AG04449 (cell line): Measurements from ENCODE around the gene CDK17.

ENCODE experiments used
- CTCF ChIA-PET: fragments of 350-600 bp; formaldehyde crosslinking; extraction: SDS; loops from one replicate; lab custom pipeline; 2021; ENCODE audit warnings: antibody characterized with exemption; lab: Yijun Ruan, JAX
- POLR2A ChIA-PET: fragments of 400-600, 350-600 bp; formaldehyde crosslinking; extraction: SDS; loops from one replicate; lab custom pipeline; 2020; ENCODE audit warnings: antibody characterized with exemption, inconsistent platforms; lab: Yijun Ruan, JAX
- DNase-seq: peaks from one replicate; pipeline ENCODE4 v3.0.0-alpha.2; 2010; ENCODE audit warnings: low read depth, low spot score
- H3K4me3 ChIP-seq: 2 replicates; pipeline ENCODE4 v1.5.1; 2011; ENCODE audit warnings: low read depth, mild to moderate bottlenecking, control low read depth, low read length
- TF ChIP-seq, protein P1 (sequence below): IDR thresholded peaks from one replicate; pipeline ENCODE4 v1.5.1; 2011; ENCODE audit warnings: mild to moderate bottlenecking, moderate library complexity, low read length, control low read depth, inconsistent platforms; ENCODE audit not compliant: insufficient read depth; ENCODE audit errors: missing control alignments

The CDK17 gene

DNA sequence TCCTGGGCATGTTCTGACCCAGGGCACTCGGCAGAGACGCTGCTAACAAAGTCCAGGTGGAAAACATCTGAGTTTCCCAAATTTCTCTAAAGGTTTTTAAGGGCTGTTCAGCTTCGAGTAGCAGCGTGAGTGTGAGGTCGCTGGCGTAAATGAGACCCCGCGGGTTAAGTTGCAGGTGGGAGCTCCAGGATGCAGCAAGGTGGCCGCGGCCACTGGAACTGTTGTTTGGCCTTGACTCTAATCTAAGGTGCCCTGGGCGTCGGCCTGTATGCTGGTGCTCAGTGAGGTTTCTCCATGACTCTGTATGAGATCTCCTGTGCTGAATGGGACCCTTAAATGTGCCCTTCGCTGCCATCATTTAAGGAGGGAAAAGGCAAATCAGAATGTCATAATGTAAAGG, 155.4 kb downstream of the CDK17 start:
- POLR2A ChIA-PET = no interaction called here
- no peak overlapping the region for H3K4me3 ChIP-seq
- TF ChIP-seq, protein P1, sequence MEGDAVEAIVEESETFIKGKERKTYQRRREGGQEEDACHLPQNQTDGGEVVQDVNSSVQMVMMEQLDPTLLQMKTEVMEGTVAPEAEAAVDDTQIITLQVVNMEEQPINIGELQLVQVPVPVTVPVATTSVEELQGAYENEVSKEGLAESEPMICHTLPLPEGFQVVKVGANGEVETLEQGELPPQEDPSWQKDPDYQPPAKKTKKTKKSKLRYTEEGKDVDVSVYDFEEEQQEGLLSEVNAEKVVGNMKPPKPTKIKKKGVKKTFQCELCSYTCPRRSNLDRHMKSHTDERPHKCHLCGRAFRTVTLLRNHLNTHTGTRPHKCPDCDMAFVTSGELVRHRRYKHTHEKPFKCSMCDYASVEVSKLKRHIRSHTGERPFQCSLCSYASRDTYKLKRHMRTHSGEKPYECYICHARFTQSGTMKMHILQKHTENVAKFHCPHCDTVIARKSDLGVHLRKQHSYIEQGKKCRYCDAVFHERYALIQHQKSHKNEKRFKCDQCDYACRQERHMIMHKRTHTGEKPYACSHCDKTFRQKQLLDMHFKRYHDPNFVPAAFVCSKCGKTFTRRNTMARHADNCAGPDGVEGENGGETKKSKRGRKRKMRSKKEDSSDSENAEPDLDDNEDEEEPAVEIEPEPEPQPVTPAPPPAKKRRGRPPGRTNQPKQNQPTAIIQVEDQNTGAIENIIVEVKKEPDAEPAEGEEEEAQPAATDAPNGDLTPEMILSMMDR = no peak
- no peak for DNase-seq
- CTCF ChIA-PET = interaction anchor here (0.8 to 2.5 kb wide), 4 partner anchors 11 to 272 kb away, joined by 3 to 10 read pairs (median 6); no protein-coding TSS in a partner anchor

DNA sequence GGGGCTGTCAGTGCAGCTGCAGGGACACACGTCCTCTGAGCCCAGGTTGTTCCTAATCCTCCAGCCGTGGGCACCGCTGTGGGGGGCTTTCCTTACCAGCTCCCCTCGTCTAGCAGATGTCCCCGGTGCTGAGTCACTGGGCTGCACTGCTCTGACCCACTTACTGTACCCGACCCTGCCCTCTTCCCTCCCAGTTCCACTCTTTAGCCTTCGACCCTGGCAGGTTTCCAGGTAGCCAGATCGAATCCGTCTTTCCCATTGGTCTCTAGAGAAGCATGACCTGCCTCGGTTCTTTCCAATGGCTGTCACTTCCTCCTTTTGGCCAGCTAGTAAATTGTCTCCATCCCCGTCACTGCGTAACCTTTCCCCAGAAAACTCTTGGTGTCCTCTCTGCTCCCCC, 157.6 kb downstream of the CDK17 start:
- H3K4me3 ChIP-seq = no peak overlapping the region
- no peak for DNase-seq
- TF ChIP-seq, protein P1 = no peak
- CTCF ChIA-PET = interaction anchor here (0.9 to 2.5 kb wide), 4 partner anchors 16 to 158 kb away, joined by 3 to 10 read pairs (median 3); no protein-coding TSS in a partner anchor
- POLR2A ChIA-PET = no interaction called here

DNA sequence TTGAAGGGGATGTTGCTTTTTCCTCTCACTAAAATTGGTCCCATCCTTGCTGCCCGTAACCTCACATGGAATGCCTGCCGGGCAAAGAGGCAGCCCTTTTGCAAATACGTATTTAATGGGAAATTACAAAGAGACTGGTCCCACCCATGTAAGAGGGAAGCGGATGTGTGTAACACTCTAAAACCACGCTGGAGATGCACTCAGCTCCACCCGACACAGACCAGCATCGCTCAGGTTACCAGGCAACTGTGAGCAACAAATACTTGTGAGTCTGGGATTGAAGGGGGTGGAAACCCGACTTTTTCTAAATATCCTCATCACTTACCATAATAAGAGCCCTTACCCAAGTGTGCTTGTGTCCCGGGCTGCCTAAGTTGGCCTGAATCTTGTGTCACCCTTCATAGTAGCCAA, 158.4 kb downstream of the CDK17 start:
- ChIA-PET POLR2A (no interaction called here), CTCF (interaction anchor here (0.6 to 1.0 kb wide), 3 partner anchors 32 to 159 kb away, joined by 3 read pairs; no protein-coding TSS in a partner anchor)
- DNase-seq = no peak
- TF ChIP-seq, protein P1 = no peak
- no peak overlapping the region for H3K4me3 ChIP-seq

DNA sequence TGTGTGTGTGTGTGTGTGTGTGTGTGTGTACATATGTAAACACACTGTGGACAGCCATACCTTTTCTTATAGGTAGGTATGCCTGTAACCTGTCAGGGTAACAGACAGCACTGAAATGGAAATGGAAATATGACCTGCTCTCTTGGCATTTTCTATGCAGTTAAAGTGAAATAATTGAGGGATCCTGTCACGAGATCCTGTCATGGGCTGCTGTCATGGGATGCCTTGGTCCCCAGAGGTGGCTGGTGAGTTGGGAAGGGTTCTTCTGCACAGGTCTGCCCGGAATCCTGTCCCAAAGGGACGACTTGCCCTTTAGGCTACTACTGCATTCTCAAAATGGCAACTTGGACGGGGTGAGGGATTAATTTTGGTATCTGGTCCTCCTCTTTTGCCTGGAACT, 158.8 kb downstream of the CDK17 start:
- ChIA-PET POLR2A (no interaction called here), CTCF (interaction anchor here (0.6 to 1.5 kb wide), 4 partner anchors 32 to 248 kb away, joined by 3 to 6 read pairs (median 4); partner anchors contain the start of gene CFAP54)
- DNase-seq = no peak
- H3K4me3 ChIP-seq = no peak overlapping the region
- TF ChIP-seq, protein P1 = no peak

DNA sequence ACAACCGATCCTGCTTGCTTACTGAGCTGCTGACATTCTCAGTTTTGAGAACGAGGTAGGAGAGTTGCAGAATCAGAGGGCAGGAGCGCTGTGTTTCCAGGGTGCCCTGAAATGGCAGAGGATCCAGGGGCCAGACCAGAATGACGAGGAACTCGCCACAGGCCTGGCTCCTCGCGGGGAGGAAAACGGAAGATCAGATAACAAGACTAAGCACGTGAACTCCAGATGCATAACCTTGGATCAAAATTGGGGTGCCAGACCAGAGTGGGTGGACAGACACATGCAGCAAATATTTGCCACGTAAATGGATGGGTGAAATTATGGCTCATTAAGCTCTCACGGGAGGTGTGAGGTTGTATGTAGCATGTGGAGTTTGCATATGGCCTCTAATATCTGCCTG, 159.6 kb downstream of the CDK17 start:
- ChIA-PET CTCF (interaction anchor here (0.9 to 1.7 kb wide), 8 partner anchors 8 to 249 kb away, joined by 3 to 6 read pairs (median 3); partner anchors contain the start of gene CFAP54), POLR2A (no interaction called here)
- DNase-seq = no peak
- TF ChIP-seq, protein P1 = no peak
- no peak overlapping the region for H3K4me3 ChIP-seq

DNA sequence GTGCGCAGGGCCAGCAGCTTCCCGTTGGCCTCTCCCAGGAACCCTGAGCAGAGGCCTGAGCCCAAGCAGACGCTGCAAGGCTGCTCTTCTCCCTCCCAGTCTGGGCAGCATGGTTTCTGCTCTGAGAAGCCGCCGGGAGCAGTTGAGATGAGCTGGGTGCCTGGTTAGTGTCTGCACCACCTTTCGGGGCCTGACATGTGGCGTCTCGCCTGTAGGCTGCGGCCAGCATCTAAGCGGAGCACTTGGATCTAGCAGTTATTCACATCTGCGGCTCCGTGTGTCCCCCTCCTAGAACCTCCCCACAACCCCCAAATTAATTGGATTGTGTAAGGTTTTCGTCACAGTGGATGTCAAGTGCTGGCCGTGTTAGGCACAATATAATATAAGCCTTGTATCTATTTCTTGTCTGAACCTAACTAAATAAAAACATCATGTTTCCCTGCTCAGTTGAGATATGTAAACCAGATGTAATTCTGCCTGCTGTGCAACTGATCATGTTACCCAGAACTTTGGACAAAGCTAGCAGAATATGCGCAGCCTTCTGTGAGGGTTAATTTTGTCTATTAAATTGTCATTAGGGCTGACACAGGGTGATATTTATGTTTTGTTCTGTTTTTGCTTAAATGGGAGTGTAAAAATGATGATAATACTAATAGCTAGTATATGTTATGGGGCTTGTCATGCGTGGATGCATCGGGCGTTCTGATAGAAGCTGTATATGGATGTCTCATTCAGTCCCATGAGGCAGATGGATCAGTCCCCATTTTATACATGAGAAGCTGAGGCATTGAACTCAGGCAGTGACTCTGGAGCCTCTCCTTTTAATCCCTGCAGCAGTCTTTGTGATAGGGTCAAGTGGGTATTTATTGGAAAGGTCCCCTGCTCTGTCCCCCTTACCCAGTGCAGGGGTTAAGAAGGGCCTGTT, 160.3 kb downstream of the CDK17 start:
- ChIA-PET CTCF (interaction anchor here (0.9 to 2.5 kb wide), 14 partner anchors 9 to 249 kb away, joined by 3 to 14 read pairs (median 5); partner anchors contain the start of genes CDK17 and CFAP54), POLR2A (interaction anchor here (0.6 kb wide), 1 partner anchor 34 kb away, joined by 3 read pairs; no protein-coding TSS in a partner anchor)
- TF ChIP-seq, protein P1 = no peak
- no peak for DNase-seq
- no peak overlapping the region for H3K4me3 ChIP-seq
